Fibroblast of lung (primary cell): Measurements from ENCODE around the gene ZSCAN2.

Experiments used
- EZH2 ChIP-seq: IDR thresholded peaks from 2 replicates; pipeline ENCODE4 v1.5.1; 2012; ENCODE audit warnings: low read length, control low read depth, mild to moderate bottlenecking; ENCODE audit errors: missing control alignments
- TF ChIP-seq, protein P1 (sequence below), 2 donors: IDR thresholded peaks in 1 of 2; conservative IDR thresholded peaks in 1 of 2; 1 replicate in 1 of 2; 2 replicates in 1 of 2; pipeline ENCODE4 v1.5.1; 2011 to 2012; ENCODE audit warnings: low read length in 2 of 2, control low read depth in 1 of 2, inconsistent platforms in 1 of 2, low read depth in 1 of 2, mild to moderate bottlenecking in 1 of 2

DNA sequence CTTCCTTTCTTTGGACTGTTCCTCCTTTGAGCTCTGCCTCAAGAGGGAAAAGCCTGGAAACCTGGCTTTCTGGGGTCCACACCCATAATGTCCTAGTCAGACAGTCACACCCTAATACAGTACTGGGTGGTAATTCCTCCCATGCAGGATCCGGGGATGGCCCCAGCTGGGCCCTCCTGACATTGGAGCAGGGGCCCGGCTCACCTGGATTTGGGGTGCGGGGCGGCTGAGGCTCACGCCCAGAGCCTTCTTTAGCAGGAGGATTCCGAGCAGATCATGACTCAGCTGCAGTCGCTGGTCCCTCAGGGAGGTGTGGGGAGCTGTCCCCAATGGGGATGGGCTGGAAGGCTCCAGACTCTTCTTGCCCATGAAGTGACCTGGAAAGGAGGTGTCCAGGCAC, 56.2 kb downstream of the ZSCAN2 start:
- TF ChIP-seq, protein P1, sequence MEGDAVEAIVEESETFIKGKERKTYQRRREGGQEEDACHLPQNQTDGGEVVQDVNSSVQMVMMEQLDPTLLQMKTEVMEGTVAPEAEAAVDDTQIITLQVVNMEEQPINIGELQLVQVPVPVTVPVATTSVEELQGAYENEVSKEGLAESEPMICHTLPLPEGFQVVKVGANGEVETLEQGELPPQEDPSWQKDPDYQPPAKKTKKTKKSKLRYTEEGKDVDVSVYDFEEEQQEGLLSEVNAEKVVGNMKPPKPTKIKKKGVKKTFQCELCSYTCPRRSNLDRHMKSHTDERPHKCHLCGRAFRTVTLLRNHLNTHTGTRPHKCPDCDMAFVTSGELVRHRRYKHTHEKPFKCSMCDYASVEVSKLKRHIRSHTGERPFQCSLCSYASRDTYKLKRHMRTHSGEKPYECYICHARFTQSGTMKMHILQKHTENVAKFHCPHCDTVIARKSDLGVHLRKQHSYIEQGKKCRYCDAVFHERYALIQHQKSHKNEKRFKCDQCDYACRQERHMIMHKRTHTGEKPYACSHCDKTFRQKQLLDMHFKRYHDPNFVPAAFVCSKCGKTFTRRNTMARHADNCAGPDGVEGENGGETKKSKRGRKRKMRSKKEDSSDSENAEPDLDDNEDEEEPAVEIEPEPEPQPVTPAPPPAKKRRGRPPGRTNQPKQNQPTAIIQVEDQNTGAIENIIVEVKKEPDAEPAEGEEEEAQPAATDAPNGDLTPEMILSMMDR (conservative IDR thresholded peaks at IDR 0.05 in 1 of 2, IDR thresholded peaks at IDR 0.05 in 1 of 2; ENCODE audit: low read depth in 1 of 2, low read length in 2 of 2), result no peak
- no peak for TF ChIP-seq EZH2
